Right ventricle myocardium superior (tissue), 1 donor: Measurements from ENCODE around the gene ARHGAP24. TPM values are rescaled to one million over a fixed set of nuclear protein-coding genes. Genes with fewer than 3 reads are reported as not detected.
"Not testable (repeated sequence)": the region's sequence is repeated elsewhere in the genome, so short reads cannot be mapped to it uniquely, and the experiment has no call there.

Experiments
- ATAC-seq: fragments of 200-7000 bp; cut with Tn5 transposase; one replicate; pipeline ENCODE4 v1.9.1; 2020; ENCODE audit warnings: mild to moderate bottlenecking; ENCODE audit not compliant: poor library complexity
- DNase-seq: peaks from one replicate; pipeline ENCODE4 v3.0.0-alpha.2; 2020
- intact Hi-C: fragments of 100-400 bp; cut with DNase I; formaldehyde crosslinking; loops from one replicate; pipeline ENCODE4 v1.11.2; 2022
- total RNA-seq: library from RNA; stranded (reverse); fragmentation: NEBNext Ultra II Directional; extraction: Animal tissue kit (Norgen Biotek cat#: 25700); gene quantifications from one replicate; pipeline ENCODE4 v1.2.1, GENCODE V29; 2021
- donor health status: DM: no; HTN: yes; CAD: no; lungs with severe emphysema.

Gene ARHGAP24
- total RNA-seq, 1 donor from 2014 or later, result 11.1 TPM

DNA sequence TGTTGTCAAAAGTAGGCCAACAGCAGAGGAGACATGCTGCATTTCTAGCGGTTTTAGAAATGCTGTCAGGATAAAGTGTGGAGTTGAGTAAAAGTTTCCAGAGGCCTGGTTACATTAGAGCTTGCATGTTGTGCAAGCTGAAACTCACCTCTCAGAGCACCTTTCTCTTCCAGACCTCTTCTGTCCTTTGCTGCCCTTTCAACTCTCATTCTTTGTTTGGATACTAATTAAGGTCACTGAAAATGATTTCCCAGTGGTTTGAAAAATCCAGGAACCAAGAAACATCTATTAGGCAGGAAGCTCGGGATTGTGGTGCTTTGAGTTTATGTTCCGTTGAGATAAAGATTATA is 458.3 kb downstream of the ARHGAP24 start:
- DNase-seq (no peak), ATAC-seq (no peak)
- intact Hi-C loops, result no loop called here

- intact Hi-C loops, result no loop called here
- DNase-seq (no peak), ATAC-seq (no peak)
Observed at GRCh38 chr4:85937507-85937906, 462.6 kb downstream of the ARHGAP24 start.

- no peak for DNase-seq
- no peak for ATAC-seq
- intact Hi-C loops, result no loop called here
Observed at GRCh38 chr4:85938062-85938461, 463.1 kb downstream of the ARHGAP24 start.

- DNase-seq (no peak), ATAC-seq (no peak)
- intact Hi-C loops, result no loop called here
Observed at GRCh38 chr4:85938902-85939301, 464.0 kb downstream of the ARHGAP24 start.

DNA sequence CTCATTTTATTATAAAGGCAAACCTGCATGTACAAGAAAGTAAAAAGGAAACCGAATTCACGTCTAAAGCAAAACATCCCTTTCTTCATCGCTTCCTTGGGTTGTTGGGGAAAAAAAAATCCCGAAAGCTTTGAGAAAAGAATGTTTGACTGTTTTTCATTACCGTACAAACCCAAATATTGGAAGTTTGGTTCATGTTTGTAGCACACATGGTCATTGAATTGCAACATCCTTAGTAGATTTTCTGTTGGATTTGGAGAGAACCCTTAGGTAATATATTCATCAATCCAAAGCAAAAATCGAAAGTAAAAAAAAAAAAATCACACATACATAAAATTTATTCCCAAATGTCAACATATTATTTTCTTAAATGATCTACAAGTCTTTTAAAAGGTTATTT is 464.6 kb downstream of the ARHGAP24 start:
- ATAC-seq, result no peak
- no peak for DNase-seq
- intact Hi-C loops, result no loop called here

GRCh38 chr4:85940151-85940550 is 465.2 kb downstream of the ARHGAP24 start:
- ATAC-seq (no peak), DNase-seq (no peak)
- intact Hi-C loops, result no loop called here

DNA sequence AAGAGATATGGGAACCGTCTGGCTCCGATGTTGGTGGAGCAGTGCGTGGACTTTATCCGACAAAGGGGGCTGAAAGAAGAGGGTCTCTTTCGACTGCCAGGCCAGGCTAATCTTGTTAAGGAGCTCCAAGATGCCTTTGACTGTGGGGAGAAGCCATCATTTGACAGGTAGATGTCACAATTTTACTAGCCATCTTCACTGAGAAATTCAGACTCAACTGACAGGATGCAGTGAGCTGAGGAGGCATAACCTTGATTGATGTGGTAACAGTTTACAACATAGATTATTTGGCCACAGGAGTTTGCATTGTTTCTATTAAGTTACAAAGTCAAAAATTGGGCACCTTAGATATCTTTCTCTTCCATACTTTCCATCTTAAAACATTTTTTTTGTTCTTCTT is 467.2 kb downstream of the ARHGAP24 start:
- ATAC-seq (no peak), DNase-seq (no peak)
- intact Hi-C loops, result no loop called here

DNA sequence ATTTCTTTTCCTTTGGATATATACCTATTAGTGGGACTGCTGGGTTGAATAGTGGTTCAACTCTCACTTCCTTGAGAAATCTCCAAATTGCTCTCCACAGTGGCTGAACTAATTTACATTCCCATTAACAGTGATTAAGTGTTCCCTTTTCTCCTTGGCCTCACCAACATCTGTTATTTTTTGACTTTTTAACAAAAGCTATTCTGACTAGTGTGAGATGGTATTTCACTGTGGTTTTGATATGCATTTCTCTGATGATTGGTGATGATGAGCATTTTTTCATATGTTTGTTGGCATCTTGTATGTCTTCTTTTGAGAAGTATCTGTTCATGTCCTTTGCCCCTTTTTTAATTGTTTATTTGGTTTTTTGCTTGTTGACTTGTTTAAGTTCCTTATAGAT is 471.9 kb downstream of the ARHGAP24 start:
- intact Hi-C loops, result no loop called here
- DNase-seq (no peak), ATAC-seq (no peak)

- no peak for ATAC-seq
- intact Hi-C loops, result no loop called here
Observed at GRCh38 chr4:85951099-85951498, 476.1 kb downstream of the ARHGAP24 start.

GRCh38 chr4:85952528-85952927 is 477.6 kb downstream of the ARHGAP24 start:
- ATAC-seq (no peak), DNase-seq (no peak)
- intact Hi-C loops, result no loop called here

More at GRCh38 chr4:85951099-85951498, 476.1 kb downstream of the ARHGAP24 start:
- DNase-seq, result no peak

DNA sequence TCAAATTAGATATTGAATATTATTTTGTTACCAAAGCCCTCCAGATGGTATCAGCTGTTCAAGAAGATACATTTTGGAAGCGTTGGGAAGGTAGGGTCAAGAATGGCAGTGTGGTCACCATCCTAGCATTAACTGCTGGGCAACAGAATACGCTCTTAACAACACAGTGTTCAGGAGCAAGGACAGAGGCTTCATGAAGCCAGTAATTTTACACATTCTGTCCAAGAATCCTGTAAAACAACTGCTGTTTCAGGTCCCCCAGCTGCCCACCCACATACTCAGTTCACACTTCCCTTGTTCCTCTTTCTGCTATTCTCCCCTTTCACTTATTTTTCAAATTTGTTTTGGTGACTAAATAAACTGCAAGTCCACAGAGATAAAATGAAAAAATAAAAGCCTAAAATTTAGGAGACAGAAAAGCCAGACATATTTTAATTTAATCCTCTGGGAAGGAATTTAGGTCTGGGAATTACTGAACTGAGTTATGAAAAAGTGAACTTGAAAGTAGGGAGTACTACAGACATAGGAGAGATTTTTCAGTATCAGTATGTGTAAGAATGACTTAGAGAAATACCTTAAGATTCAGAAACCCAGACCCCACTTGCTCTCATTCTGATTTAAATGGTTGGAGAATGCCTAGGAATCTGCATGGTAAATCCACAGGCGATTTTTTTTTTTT is 478.2 kb downstream of the ARHGAP24 start:
- DNase-seq, result no peak
- no peak for ATAC-seq
- intact Hi-C loops, result no loop called here

DNA sequence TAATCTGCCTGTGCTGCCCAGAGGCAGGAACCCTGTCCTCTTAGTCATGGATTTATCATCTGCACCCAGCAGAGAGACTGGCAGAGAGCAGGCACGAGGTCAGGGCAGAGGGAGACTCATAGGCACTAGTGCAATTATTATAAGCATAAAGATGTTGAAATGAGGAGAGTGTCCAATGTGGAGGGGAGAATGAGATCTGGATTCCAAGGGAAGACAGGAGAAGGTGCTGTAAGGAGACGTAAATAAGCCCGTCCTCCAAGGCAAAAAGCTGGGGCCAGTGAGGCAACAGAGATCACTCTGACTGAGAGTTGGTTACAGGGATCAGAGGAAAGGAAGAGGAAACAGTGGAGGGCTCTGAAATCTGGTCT is 478.7 kb downstream of the ARHGAP24 start:
- no peak for ATAC-seq
- no peak for DNase-seq
- intact Hi-C loops, result no loop called here

DNA sequence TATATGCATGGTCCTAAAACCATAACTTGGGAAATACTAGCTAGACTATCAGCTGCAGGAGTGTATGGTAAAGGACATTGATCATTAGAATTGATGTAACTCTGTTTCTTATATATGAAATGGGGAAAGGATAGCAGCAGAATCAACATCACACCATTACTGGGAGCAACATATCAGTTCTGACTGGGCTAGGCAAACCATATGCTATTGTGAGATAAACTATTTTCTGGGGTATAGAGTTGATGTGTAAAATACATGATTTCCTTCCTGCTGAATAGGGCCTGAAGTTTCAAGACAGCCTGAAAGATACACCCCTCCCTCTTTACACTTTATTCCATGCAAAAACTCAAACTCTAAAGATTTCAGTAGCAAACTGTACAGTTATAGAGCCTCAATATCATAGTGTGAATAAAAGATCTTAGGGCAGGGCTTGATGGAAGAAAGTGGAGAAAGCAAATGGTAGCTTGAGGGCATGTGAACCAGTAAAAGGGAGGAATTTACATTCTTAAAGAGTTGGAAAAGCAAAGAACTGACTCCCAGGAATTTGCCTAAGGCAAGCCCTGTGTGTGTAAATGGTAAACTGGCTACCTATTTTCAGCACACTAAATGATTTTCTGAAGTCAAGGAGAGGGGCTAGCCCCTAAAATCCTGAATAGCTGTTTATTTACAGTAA is 480.8 kb downstream of the ARHGAP24 start:
- intact Hi-C loops, result no loop called here
- ATAC-seq, result no peak
- DNase-seq, result no peak

DNA sequence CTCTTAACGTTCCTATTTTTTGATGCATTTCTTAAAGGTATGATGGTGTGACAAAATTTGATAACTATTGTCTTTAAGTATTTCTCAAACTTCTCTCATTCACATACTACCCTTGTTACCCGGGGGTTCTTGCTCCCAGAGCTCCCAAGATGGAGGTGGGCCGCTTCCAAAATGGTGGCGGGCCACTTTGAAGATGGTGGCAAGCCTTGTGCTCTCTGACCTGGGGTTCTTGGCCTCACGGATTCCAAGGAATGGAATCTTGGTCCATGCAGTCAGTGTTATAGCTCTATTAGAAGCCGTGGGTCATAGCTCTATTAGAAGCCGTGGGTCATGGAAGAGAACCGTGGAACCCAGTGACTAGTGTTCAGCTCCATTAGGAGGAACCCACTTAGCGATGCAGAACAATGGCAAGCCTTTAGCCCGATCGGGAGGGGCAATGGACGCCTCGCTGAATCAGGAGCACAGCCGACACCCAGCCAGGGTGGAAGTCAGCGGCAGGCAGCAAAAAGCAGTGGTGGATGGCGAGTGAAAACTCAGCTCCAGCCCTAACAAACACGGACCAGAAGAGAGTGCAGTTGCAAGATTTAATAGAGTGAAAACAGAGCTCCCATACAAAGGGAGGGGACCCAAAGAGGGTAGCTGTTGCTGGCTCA is 481.5 kb downstream of the ARHGAP24 start:
- ATAC-seq (no peak), DNase-seq (no peak)
- intact Hi-C loops, result no loop called here

GRCh38 chr4:85961887-85962286 is 486.9 kb downstream of the ARHGAP24 start:
- no peak for DNase-seq
- intact Hi-C loops, result no loop called here

DNA sequence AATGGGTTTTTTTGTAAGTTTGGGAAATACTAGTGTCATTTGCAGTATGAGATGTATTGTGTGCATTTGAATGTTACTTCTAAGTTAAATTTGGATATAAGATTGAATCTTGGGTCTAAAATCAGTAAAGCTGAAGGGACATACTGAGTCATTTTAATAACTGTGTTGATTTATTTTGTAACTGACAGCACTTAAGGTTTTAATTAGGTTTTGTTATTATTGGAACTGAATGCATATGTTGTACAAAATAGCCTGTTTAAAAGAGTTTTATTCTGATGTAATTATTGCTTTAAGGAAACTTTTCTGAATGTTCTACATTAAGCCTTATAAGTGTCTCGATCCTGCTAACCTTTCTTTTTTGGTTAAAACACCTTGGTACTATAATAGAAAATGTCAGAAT is 488.3 kb downstream of the ARHGAP24 start:
- intact Hi-C loops, result no loop called here
- DNase-seq (no peak), ATAC-seq (no peak)

More at GRCh38 chr4:85961887-85962286, 486.9 kb downstream of the ARHGAP24 start:
- no peak for ATAC-seq

DNA sequence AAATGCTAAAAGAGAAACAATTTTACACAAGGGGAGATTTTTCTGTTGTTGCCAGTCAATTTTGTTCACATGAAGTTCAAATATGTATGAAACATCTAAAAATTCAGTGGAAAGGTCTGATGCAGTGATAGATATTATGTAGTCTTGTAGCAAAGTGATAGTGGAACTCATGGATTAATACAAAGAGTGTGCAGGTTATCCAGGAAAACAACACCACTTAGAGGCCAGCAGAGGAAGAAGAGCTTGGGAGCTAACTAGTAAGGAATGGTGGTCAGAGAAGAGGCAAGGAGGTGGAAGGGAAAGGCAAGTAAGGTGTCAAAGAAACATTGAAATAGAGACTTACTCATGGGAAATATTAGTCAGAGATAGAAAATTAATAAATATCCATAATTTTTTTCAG is 489.3 kb downstream of the ARHGAP24 start:
- intact Hi-C loops, result no loop called here
- DNase-seq, result no peak
- no peak for ATAC-seq

DNA sequence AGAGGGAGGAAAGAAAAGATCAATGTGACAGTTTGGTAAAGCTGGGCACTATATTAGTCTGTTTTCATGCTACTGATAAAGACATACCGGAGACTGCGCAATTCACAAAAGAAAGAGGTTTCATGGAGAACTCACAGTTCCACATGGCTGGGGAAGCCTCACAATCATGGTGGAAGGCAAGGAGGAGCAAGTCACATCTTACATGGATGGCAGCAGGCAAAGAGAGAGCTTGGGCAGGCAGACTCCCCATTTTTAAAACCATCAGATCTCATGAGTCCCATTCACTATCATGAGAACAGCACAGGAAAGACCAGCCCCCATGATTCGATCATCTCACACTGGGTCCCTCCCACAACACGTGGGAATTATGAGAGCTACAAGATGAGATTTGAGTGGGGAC is 490.1 kb downstream of the ARHGAP24 start:
- not testable (repeated sequence) for ATAC-seq, DNase-seq
- intact Hi-C loops, result loop anchor here (5.0 kb wide), 2 partner anchors 168 to 818 kb away; no protein-coding TSS in a partner anchor

- intact Hi-C loops, result loop anchor here (5.0 kb wide), 2 partner anchors 168 to 818 kb away; no protein-coding TSS in a partner anchor
- ATAC-seq (no peak), DNase-seq (no peak)
Observed at GRCh38 chr4:85965529-85965928, 490.6 kb downstream of the ARHGAP24 start.

DNA sequence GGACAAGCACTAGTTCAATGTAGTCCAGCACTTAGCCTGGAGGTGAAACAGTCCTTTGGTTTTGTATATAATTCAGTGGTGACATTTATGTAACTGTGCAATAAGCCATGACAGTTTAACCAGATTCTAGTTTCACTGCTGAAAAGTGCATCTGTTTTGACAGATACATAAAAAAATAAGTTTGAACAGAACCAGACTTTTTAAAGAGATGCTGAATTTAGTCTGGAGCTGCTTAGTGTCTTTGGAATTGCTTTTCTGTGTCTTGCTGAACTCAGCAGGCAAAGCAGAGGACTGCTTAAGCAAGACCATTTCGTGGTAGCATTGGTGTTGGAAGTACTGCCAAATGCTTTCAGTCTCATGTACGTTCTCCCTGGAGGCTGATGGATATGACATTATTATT is 491.4 kb downstream of the ARHGAP24 start:
- no peak for DNase-seq
- no peak for ATAC-seq
- intact Hi-C loops, result loop anchor here (5.0 kb wide), 2 partner anchors 169 to 819 kb away; no protein-coding TSS in a partner anchor
